Prostate gland (tissue), 2 donors: ENCODE results near the gene PAPOLB. TPM values are rescaled to one million over a fixed set of nuclear protein-coding genes. Genes with fewer than 3 reads are reported as not detected.

ENCODE experiments used
- DNase-seq: peaks from one replicate; pipeline ENCODE4 v3.0.0-alpha.2; 2019; ENCODE audit warnings: low spot score
- H3K27ac ChIP-seq, 2 donors: fragments of 200-600 bp; sonication (generic); 2 replicates each; pipeline ENCODE4 v1.5.1; 2017 to 2019
- H3K27me3 ChIP-seq: fragments of 200-600 bp; sonication (generic); replicated peaks from 2 replicates; pipeline ENCODE4 v1.5.1; 2019; ENCODE audit not compliant: insufficient read depth
- H3K36me3 ChIP-seq, 2 donors: fragments of 200-600 bp; sonication (generic); 1 replicate in 1 of 2; 2 replicates in 1 of 2; pipeline versions ENCODE4 v1.5.1 to v1.8.1; 2017 to 2019
- H3K4me1 ChIP-seq: fragments of 200-600 bp; sonication (generic); replicated peaks from 2 replicates; pipeline ENCODE4 v1.5.1; 2019
- H3K4me3 ChIP-seq, 2 donors: fragments of 200-600 bp; sonication (generic); 2 replicates each; pipeline ENCODE4 v1.5.1; 2017 to 2019
- H3K9me3 ChIP-seq: fragments of 200-600 bp; sonication (generic); 2 replicates; pipeline ENCODE4 v1.5.1; 2017
- CTCF ChIP-seq, 4 experiments: fragments of 200-600 bp in 2 of 4; fragments of 450-650 bp in 2 of 4; sonication (generic) in 2 of 4; IDR thresholded peaks; 1 replicate in 3 of 4; 2 replicates in 1 of 4; pipeline ENCODE4 v1.5.1; 2016 to 2019; ENCODE audit warnings: antibody characterized with exemption in 4 of 4, mild to moderate bottlenecking in 2 of 4, moderate library complexity in 2 of 4
- POLR2A ChIP-seq: fragments of 450-650 bp; IDR thresholded peaks from one replicate; pipeline ENCODE4 v1.6.1; 2016; ENCODE audit warnings: antibody characterized with exemption, mild to moderate bottlenecking
- POLR2AphosphoS5 ChIP-seq: sonication (generic); formaldehyde crosslinking; IDR thresholded peaks from one replicate; pipeline ENCODE4 v1.6.1; 2017; ENCODE audit warnings: antibody characterized with exemption
- WGBS: methylation state at CpG from one replicate; pipeline ENCODE4 v1.1.5; 2018; 5-methylcytosine and 5-hydroxymethylcytosine counted together
- intact Hi-C: fragments of 100-400 bp; cut with DNase I; formaldehyde crosslinking; loops from one replicate; pipeline ENCODE4 v1.14.2; 2022
- total RNA-seq, 2 donors: library from RNA; depleted of rRNA; stranded (reverse); fragments of >200 nt; gene quantifications; one replicate each; pipeline ENCODE4 v1.1.0, GENCODE V29; 2016

PAPOLB gene
- total RNA-seq, 2 donors from 2014 or later: 4.7 TPM; not detected in 1

GRCh38 chr7:4879396-4880081 is 17.7 kb upstream of the PAPOLB start:
- no peaks in the 10 kb centered on the region for H3K4me1 ChIP-seq
- H3K36me3 ChIP-seq: no peaks in the 10 kb centered on the region
- intact Hi-C loops: loop anchor here (5.0 to 10.0 kb wide), 2 partner anchors 45 to 82 kb away; no protein-coding TSS in a partner anchor
- H3K27me3 ChIP-seq: no peaks in the 10 kb centered on the region
- H3K4me3 ChIP-seq: no peak overlapping the region
- no peak overlapping the region for H3K27ac ChIP-seq
- no peaks in the 10 kb centered on the region for H3K9me3 ChIP-seq
- DNase-seq: no peak
- TF ChIP-seq POLR2AphosphoS5: no peak
- TF ChIP-seq POLR2A: no peak
- no peak for TF ChIP-seq CTCF (IDR thresholded peaks at IDR 0.05)
- WGBS: 80% methylated on average over 27 of the region's 27 CpGs

DNA sequence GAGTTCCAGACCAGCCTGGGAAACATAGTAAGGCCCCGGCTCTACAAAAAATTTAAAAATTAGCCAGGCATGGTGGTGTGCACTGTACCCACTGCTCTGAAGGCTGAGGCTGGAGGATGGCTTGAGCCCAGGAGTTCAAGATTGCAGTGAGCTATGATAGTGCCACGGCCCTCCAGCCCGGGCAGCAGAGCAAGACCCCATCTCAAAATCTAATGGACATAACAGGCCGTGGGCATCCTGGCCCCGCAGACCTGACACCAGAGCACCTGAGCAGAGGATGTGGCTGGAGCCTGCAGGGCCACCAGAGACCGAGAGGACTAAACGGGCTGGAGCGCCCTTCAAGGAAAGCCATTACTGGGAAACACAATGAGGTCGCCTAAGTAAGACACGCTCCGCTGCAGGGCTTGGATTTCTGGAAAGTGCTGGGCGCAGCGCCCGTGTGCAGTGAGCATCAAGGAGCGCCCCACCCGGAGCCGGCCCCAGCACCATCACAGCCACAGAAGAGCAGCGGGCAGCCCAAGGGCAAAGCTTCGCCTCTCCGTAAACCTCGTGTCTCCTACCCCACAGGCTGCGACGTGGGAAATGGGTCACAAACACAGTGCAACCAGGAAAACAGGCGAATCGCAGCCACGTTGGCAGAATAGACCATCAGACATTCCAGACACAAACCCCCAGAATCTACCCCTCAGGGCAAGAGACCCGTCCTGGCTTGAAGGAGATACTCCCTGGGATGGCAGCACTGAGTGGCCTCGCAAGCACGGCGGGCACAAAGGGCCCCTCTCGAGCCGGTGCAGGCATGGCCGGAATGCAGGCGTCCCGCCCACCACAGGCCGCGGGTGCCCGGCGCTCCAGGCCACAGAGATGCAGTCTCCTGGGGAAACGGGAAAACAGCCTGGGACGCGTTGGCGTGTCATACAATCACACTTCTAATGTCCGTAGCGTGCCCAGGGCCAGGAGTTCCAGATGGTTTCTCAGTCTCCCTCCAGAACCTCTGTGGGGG is 16.8 kb upstream of the PAPOLB start:
- Histone ChIP-seq H3K27me3 (no peaks in the 10 kb centered on the region), H3K4me3 (no peak overlapping the region), H3K4me1 (no peaks in the 10 kb centered on the region), H3K36me3 (no peaks in the 10 kb centered on the region), H3K9me3 (no peaks in the 10 kb centered on the region), H3K27ac (no peak overlapping the region)
- intact Hi-C loops: no loop called here
- 60% methylated on average over 42 of the region's 45 CpGs for WGBS
- TF ChIP-seq POLR2AphosphoS5 (no peak), POLR2A (no peak), CTCF (IDR thresholded peaks at IDR 0.05) (no peak)
- DNase-seq: no peak

GRCh38 chr7:4876586-4876985 is 14.8 kb upstream of the PAPOLB start:
- no peak for DNase-seq

GRCh38 chr7:4875391-4875790 is 13.6 kb upstream of the PAPOLB start:
- intact Hi-C loops: no loop called here
- no peaks in the 10 kb centered on the region for H3K36me3 ChIP-seq
- H3K4me1 ChIP-seq: no peaks in the 10 kb centered on the region
- H3K27ac ChIP-seq: no peak overlapping the region
- TF ChIP-seq POLR2AphosphoS5 (no peak), POLR2A (no peak), CTCF (IDR thresholded peaks at IDR 0.05) (no peak)
- no peaks in the 10 kb centered on the region for H3K9me3 ChIP-seq
- no peak overlapping the region for H3K4me3 ChIP-seq
- no peak for DNase-seq
- 93% methylated on average over 15 of the region's 15 CpGs for WGBS
- H3K27me3 ChIP-seq: no peaks in the 10 kb centered on the region

More at GRCh38 chr7:4876586-4876985, 14.8 kb upstream of the PAPOLB start:
- Histone ChIP-seq H3K9me3 (no peaks in the 10 kb centered on the region), H3K27ac (no peak overlapping the region), H3K36me3 (no peaks in the 10 kb centered on the region), H3K27me3 (no peaks in the 10 kb centered on the region), H3K4me1 (no peaks in the 10 kb centered on the region), H3K4me3 (no peak overlapping the region)
- TF ChIP-seq CTCF (IDR thresholded peaks at IDR 0.05) (no peak), POLR2A (no peak), POLR2AphosphoS5 (no peak)
- 99% methylated on average over 18 of the region's 18 CpGs for WGBS
- intact Hi-C loops: no loop called here
